NOMO-1 (cell line): ENCODE measurements around the gene KLHL25.

Experiments
- DNase-seq, 2 experiments: peaks; one replicate each; lab custom pipeline; 2025; ENCODE audit not compliant: unreplicated experiment in 2 of 2; lab: John Stamatoyannopoulos, UW

Gene KLHL25

GRCh38 chr15:85778107-85778776 is 16.5 kb downstream of the KLHL25 start:
- DNase-seq, result no peak

- DNase-seq, result no peak
Observed at GRCh38 chr15:85777250-85778106, 17.2 kb downstream of the KLHL25 start.

- DNase-seq, result no peak
Observed at GRCh38 chr15:85773970-85774369, 20.8 kb downstream of the KLHL25 start.

GRCh38 chr15:85773249-85773648 is 21.5 kb downstream of the KLHL25 start:
- no peak for DNase-seq

- no peak for DNase-seq
Observed at GRCh38 chr15:85772668-85773067, 22.1 kb downstream of the KLHL25 start.

GRCh38 chr15:85771781-85772445 is 22.8 kb downstream of the KLHL25 start:
- no peak for DNase-seq

GRCh38 chr15:85771271-85771670 is 23.5 kb downstream of the KLHL25 start:
- DNase-seq, result no peak

- DNase-seq, result no peak
Observed at GRCh38 chr15:85770096-85771041, 24.4 kb downstream of the KLHL25 start.

GRCh38 chr15:85769182-85769900 is 25.4 kb downstream of the KLHL25 start:
- DNase-seq, result no peak

GRCh38 chr15:85768595-85769168 is 26.0 kb downstream of the KLHL25 start:
- DNase-seq, result no peak

- DNase-seq, result no peak
Observed at GRCh38 chr15:85767785-85768529, 26.8 kb downstream of the KLHL25 start.

- no peak for DNase-seq
Observed at GRCh38 chr15:85766001-85766831, 28.5 kb downstream of the KLHL25 start.

GRCh38 chr15:85764649-85765277 is 30.0 kb downstream of the KLHL25 start:
- no peak for DNase-seq

GRCh38 chr15:85763673-85764633 is 30.8 kb downstream of the KLHL25 start:
- no peak for DNase-seq

GRCh38 chr15:85763157-85763556 is 31.6 kb downstream of the KLHL25 start:
- DNase-seq, result no peak

GRCh38 chr15:85762756-85763127 is 32.0 kb downstream of the KLHL25 start:
- no peak for DNase-seq
